ENCODE results near the gene COL9A1.

COL9A1 gene

GRCh38 chr6:70215460-70216108 is 87.3 kb downstream of the COL9A1 start:
- H3F3A ChIP-seq (ENCODE audit: insufficient read depth) = no peaks in the 10 kb centered on the region
- H4K20me1 ChIP-seq (ENCODE audit: low read depth, low read length) = no peaks in the 10 kb centered on the region
- H3K9me2 ChIP-seq (replicated peaks; ENCODE audit: insufficient read depth, low read length) = no peaks in the 10 kb centered on the region
- no peaks in the 10 kb centered on the region for H3K9me3 ChIP-seq (ENCODE audit: insufficient read depth, low read length)
- H3K9ac ChIP-seq (ENCODE audit: low read length) = no peak overlapping the region
- H3K27ac ChIP-seq (ENCODE audit: low read depth, low read length) = no peak overlapping the region
- H3K27me3 ChIP-seq (ENCODE audit: low read length) = no peaks in the 10 kb centered on the region
- H2AFZ ChIP-seq (ENCODE audit: low read depth, low read length, severe bottlenecking) = no peak overlapping the region
- H3K4me3 ChIP-seq (ENCODE audit: insufficient read depth, low read length, poor library complexity, severe bottlenecking) = no peak overlapping the region
- TF ChIP-seq EZH2phosphoT487 (conservative IDR thresholded peaks at IDR 0.05; ENCODE audit: low read length) = no peak
- TF ChIP-seq CTCF (IDR thresholded peaks at IDR 0.05; ENCODE audit: insufficient read depth, low read length, poor library complexity, severe bottlenecking) = no peak
- H3K79me2 ChIP-seq (ENCODE audit: insufficient read depth, low read length) = no peaks in the 10 kb centered on the region
- no peaks in the 10 kb centered on the region for H3K36me3 ChIP-seq (ENCODE audit: low read length)
- no peak overlapping the region for H3K4me2 ChIP-seq (ENCODE audit: low read depth, low read length, poor library complexity, severe bottlenecking)

- no peak overlapping the region for H3K27ac ChIP-seq (ENCODE audit: low read depth, low read length)
- no peaks in the 10 kb centered on the region for H3K9me2 ChIP-seq (replicated peaks; ENCODE audit: insufficient read depth, low read length)
- no peaks in the 10 kb centered on the region for H3K9me3 ChIP-seq (ENCODE audit: insufficient read depth, low read length)
- H2AFZ ChIP-seq (ENCODE audit: low read depth, low read length, severe bottlenecking) = no peak overlapping the region
- no peaks in the 10 kb centered on the region for H3K36me3 ChIP-seq (ENCODE audit: low read length)
- no peaks in the 10 kb centered on the region for H4K20me1 ChIP-seq (ENCODE audit: low read depth, low read length)
- H3K27me3 ChIP-seq (ENCODE audit: low read length) = no peaks in the 10 kb centered on the region
- H3K4me3 ChIP-seq (ENCODE audit: insufficient read depth, low read length, poor library complexity, severe bottlenecking) = no peak overlapping the region
- H3K4me2 ChIP-seq (ENCODE audit: low read depth, low read length, poor library complexity, severe bottlenecking) = no peak overlapping the region
- TF ChIP-seq EZH2phosphoT487 (conservative IDR thresholded peaks at IDR 0.05; ENCODE audit: low read length) = no peak
- no peak for TF ChIP-seq CTCF (IDR thresholded peaks at IDR 0.05; ENCODE audit: insufficient read depth, low read length, poor library complexity, severe bottlenecking)
- H3K9ac ChIP-seq (ENCODE audit: low read length) = no peak overlapping the region
- no peaks in the 10 kb centered on the region for H3F3A ChIP-seq (ENCODE audit: insufficient read depth)
- H3K79me2 ChIP-seq (ENCODE audit: insufficient read depth, low read length) = no peaks in the 10 kb centered on the region
These were observed 92.4 kb downstream of the COL9A1 start for GRCh38 chr6:70210462-70210861.

- Histone ChIP-seq H3F3A (ENCODE audit: insufficient read depth) (no peaks in the 10 kb centered on the region), H3K79me2 (ENCODE audit: insufficient read depth, low read length) (no peaks in the 10 kb centered on the region), H3K36me3 (ENCODE audit: low read length) (no peaks in the 10 kb centered on the region), H3K9me3 (ENCODE audit: insufficient read depth, low read length) (no peaks in the 10 kb centered on the region), H3K27me3 (ENCODE audit: low read length) (no peaks in the 10 kb centered on the region), H2AFZ (ENCODE audit: low read depth, low read length, severe bottlenecking) (no peak overlapping the region), H3K27ac (ENCODE audit: low read depth, low read length) (no peak overlapping the region), H3K9ac (ENCODE audit: low read length) (no peak overlapping the region), H3K4me2 (ENCODE audit: low read depth, low read length, poor library complexity, severe bottlenecking) (no peak overlapping the region), H3K9me2 (replicated peaks; ENCODE audit: insufficient read depth, low read length) (no peaks in the 10 kb centered on the region), H4K20me1 (ENCODE audit: low read depth, low read length) (no peaks in the 10 kb centered on the region), H3K4me3 (ENCODE audit: insufficient read depth, low read length, poor library complexity, severe bottlenecking) (no peak overlapping the region)
- TF ChIP-seq CTCF (IDR thresholded peaks at IDR 0.05; ENCODE audit: insufficient read depth, low read length, poor library complexity, severe bottlenecking) (no peak), EZH2phosphoT487 (conservative IDR thresholded peaks at IDR 0.05; ENCODE audit: low read length) (no peak)
These were observed 94.6 kb downstream of the COL9A1 start for GRCh38 chr6:70208235-70208790.
